Hypothalamus (tissue), 51 donors: ENCODE measurements around the gene SARDH.
A peak's percentile ranks its signal among the peaks of the same experiment; 100 is the strongest.
"Not testable (repeated sequence)": the region's sequence is repeated elsewhere in the genome, so short reads cannot be mapped to it uniquely, and the experiment has no call there.

Experiments
- DNase-seq, 51 donors: peaks; one replicate each; lab custom pipeline; 2025; lab: John Stamatoyannopoulos, UW

Gene SARDH

DNA sequence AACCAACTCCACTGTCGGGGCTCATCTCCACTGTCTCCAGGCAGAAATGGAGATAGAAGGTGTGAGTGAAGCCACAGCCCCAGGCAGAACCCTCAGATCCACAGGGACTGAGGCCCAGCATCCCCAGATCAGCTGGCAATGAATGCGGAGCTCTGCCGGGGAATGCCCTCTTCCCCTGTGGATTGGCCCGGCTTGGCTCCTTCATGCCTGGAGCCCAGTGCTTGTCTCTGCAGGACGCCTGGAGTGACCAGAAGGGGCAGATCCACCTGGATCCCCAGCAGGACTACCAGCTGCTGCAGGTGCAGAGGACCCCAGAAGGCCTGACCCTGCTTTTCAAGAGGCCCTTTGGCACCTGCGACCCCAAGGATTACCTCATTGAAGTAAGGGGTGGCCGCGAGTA, 98.5 kb downstream of the SARDH start:
- no peak for DNase-seq

DNA sequence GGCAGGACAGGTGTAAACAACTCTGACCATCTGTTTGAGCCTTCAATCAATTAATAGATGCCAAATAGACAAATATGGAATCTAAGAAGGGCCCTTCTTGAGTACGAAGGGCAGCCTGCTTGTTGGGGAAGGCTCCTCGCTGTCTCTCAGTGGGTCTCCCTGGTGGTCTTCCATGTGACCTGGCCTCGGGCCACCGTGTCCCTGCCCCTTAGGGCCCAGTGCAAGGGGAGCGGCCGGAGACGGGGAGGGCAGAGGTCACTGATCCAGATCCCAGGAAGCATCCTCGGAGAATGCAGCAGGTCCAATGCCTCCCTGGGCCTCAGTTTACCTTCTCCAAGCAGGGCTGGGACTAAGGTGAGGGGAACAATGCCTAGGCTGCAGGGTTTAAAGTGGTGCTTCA, 99.4 kb downstream of the SARDH start:
- no peak for DNase-seq

GRCh38 chr9:133638076-133638475, 100.1 kb downstream of the SARDH start:
- no peak for DNase-seq

DNA sequence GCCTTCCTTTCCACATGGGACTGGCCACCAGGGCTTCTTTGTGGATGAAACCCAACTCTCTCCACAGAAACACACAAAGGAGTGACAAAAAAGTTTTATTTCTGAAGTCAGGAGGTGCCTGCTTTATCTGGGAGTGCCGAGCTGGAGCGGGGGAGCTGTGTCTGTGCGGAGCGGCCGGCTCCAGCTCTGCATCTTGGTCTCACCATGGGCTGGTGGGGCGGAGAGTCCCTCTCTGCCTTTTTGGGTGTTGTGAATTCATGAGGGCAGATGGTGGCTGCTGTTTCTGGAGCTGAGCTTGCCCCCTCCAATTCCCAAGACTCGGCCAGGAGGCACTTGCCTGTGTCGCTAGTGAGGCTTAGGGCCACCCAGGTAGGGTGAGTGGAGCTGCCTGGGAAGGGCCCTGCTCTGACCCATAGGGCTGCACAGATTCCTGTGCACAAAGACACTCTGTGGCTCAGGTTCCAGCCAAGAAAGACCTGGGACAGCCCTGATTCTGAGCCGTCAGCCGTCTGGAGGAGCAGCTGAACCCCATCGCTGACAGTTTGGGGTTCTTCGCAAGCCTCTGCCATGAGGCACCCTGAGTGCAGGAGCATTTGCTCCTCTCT, 100.6 kb downstream of the SARDH start:
- DNase-seq, result no peak

- DNase-seq, result no peak
Measured at GRCh38 chr9:133636902-133637301, 101.2 kb downstream of the SARDH start.

GRCh38 chr9:133635533-133636531, 102.3 kb downstream of the SARDH start, which contains the start of gene DBH:
TSS of gene DBH (plus strand) at chr9:133636363. CDS start at chr9:133636372, 9 bp downstream.
- DNase-seq, result no peak

GRCh38 chr9:133635098-133635497, 103.1 kb downstream of the SARDH start:
- no peak for DNase-seq

DNA sequence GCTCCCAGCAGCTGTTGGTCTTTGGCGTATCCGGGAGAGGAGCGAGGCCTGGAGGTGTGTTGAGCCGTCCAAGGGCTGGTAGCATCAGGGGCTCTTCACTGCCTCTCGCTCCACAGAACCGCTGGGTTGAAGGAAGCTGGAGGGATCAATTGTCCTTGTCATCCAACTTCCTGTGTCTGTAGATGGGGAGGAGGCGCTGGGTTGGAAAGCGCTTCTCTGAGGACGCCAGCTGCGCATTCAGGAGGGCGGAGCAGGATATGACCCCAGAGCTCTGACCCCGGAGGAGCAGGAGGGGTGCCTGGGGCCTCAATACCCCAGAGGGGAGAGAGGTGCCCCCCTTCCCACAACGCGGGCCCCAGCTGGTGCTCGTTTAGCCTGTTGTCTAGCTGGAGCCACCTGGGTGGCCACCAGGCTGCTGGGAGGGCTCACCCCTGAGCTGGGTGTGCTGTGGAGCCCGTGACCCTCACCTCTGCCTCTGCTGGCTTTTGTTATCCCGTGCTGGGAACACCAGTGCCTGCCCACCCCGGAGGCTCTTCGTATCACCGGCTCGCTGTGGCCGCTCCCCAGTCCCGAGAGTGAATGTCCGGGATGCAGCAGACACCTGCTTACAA, 104.0 kb downstream of the SARDH start:
- no peak for DNase-seq

DNA sequence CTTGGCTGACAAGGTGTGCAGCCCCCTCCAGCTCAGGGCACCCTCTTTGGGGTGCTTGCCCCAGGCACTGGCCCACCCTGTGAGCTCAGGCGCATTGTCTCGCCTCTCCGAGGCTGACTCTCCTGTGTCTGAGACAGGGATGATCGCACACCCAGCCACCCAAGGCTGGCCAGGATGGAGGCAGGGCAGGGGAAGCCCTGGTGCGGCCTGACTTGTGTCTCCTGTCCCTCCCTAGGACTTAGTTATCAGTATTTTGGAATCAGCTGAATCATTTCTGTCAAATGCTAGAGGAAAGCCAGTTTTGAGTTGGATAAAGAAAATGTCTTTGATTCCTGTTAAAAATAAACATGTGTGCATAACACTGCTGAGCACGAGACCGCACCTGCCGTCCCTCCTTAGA, 104.5 kb downstream of the SARDH start:
- no peak for DNase-seq

DNA sequence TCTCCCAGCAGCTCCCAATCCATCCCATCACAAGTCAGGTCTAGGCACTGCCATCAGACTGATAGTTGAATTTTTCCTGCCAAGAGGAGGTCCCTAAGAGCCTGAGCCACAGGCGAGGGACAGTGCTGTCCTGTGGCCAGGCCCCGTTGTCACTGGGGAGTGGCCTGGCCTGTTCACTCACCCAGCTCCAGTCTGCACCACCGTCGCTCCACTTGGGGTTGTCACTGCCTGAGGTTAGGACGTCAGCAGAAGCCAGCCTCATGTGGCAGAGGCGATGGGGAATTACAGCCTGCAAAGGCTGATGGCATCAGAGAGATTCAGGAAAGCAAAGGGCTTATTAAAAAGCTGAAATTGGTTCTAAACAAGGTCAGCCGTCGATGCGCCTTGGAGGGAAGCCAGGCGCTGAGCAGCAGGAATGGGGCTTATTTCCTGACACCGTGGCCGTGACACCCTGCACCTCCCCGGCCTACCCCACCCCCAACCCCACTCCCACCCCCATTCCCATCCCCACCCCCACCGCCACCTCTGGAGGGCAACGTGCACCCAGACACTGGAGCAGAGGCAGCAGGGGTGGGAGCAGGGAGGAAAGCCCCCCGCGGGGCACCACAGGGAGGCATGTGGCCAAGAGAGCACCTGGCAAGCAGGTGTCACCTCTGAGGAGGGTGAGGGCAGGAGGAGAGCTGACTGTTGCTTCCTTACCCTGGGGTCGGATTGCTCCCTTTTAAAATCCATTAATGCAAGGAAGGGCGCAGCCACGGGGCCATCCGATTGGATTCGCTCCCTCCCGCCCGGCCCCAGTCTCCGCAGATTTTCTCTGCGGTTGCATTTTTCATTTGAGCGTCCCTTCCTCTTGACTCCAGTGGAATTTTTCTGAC, 105.1 kb downstream of the SARDH start:
- DNase-seq, result no peak

DNA sequence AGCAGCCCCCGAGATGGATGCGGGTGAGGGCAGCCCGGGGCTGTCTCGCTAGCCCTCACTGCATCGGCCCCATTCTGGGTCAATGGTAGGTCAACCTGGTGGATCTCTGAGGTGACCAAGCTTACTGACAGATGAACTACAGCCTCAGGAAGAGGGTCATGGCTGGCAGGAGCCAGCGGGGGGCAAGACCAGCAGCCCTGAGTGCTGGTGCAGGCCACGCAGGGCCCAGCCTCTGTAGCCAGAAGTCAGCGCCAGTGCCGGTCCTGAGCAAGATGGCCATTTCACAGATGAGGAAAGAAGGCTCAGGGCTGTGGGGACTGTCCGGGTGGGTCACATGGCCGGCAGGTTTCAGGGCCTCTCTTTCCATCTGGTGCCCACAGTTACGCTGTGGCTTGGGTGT, 107.0 kb downstream of the SARDH start:
- no peak for DNase-seq

GRCh38 chr9:133629221-133630110, 108.7 kb downstream of the SARDH start:
- DNase-seq, result no peak

GRCh38 chr9:133628766-133629165, 109.4 kb downstream of the SARDH start:
- DNase-seq, result no peak

DNA sequence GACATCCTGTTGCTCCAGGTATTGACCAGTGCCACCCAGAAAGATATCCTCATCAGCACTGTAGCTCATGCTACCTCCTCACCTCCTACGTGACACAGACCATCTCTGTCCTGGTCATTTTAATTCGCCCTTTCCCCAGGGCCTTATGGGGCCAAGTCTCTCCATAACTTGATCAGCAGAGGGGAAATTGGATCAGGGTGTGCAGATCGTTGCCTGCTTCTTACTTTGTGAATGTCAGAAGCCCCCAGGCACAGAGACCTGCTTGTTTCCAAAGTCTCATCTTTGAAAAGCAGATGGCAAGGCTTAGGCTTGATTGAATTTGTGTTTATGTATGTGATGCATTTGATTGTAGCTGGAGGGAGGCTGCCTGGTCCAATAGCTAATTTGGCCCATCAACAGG, 110.8 kb downstream of the SARDH start:
- DNase-seq, result no peak

- DNase-seq, result not testable (repeated sequence)
Measured at GRCh38 chr9:133626008-133626407, 112.1 kb downstream of the SARDH start.

DNA sequence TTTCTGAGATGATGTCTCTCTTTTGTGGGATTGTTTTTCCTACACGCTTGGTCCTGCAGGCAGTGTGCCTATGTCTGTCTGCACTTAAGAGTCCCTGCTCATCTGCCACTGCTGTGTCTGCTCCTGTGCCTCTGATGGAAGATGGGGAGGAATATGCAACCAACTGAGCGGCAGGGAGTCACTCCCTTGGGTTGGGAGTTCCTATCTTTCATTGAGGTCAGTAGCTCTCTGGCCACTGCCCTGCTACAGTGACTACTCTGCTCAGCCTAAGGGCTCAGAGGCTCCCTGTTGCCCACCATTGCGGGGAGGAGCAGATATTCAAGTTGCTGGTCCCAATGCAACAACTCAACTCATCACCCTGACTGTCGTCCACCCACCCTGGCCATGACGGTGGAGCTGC, 115.6 kb downstream of the SARDH start:
- DNase-seq, result no peak

DNA sequence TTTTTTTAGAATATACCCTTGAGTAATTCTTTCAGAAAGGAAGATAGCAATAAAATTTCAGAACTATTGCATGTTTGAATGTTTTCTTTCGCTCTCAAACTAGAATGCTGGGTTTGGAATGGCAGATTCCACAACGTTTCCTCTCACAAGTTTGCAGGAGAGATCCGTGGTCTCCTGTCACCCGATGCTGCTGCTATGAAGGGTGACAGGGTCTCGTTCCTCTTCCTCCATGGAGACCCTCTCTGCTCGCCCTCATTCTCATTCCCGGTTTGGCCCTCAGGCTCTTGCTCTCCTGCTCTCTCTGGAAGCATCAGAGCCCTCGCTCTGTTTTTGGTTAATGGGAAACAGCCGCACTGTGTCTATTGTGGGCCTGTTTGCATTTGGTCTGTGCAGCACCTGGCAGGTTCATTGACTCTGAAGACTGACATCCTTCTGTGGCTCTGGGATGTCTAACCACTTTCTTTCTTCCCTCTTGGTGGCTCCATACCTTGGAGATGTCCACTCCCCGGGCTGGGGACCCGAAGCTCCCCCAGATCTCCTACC, 116.4 kb downstream of the SARDH start:
- no peak for DNase-seq

GRCh38 chr9:133619791-133620190, 118.4 kb downstream of the SARDH start:
- DNase-seq, result peak in 3 of 51 donors; percentile 8 to 19 (median 10)

- no peak for DNase-seq
Measured at GRCh38 chr9:133618726-133619125, 119.4 kb downstream of the SARDH start.
